A549 (cell line): Measurements from ENCODE around the gene PGLYRP2.

Source experiments
- CHD2 ChIP-seq: fragments of 150-350 bp; IDR thresholded peaks from 2 replicates; pipeline ENCODE4 v1.6.1; 2014; ENCODE audit warnings: low read length; ENCODE audit not compliant: partially characterized antibody
- CTCF ChIP-seq: fragments of >200 bp; sonication (Bioruptor Twin); formaldehyde crosslinking; IDR thresholded peaks from 3 replicates; pipeline ENCODE4 v1.5.1; 2016
- MAX ChIP-seq: IDR thresholded peaks from 2 replicates; pipeline ENCODE4 v1.6.1; 2012
- MYC ChIP-seq: IDR thresholded peaks from 2 replicates; pipeline ENCODE4 v1.6.1; 2012; ENCODE audit warnings: mild to moderate bottlenecking, inconsistent platforms, low read length, improper control_type of control experiment, borderline replicate concordance
- NPAS2 ChIP-seq: fragments of 250-450 bp; sonication (Bioruptor Pico); IDR thresholded peaks from 2 replicates; pipeline ENCODE4 v1.8.0; 2022; ENCODE audit warnings: mild to moderate bottlenecking, moderate library complexity, borderline replicate concordance
- POLR2A ChIP-seq: IDR thresholded peaks from 2 replicates; pipeline ENCODE4 v1.6.1; 2012; ENCODE audit warnings: mild to moderate bottlenecking, low read length
- RCOR1 ChIP-seq: fragments of 150-350 bp; IDR thresholded peaks from 2 replicates; pipeline ENCODE4 v1.6.1; 2014; ENCODE audit warnings: antibody characterized with exemption, low read length, low read depth

GRCh38 chr19:15448044-15448777 is 31.1 kb downstream of the PGLYRP2 start:
- TF ChIP-seq NPAS2 (CRISPR knock-in tag) (no peak), CTCF (no peak), RCOR1 (no peak), MYC (no peak), CHD2 (no peak), MAX (no peak), POLR2A (no peak)
